SK-N-SH (cell line): ENCODE results near the gene PTPRD. TPM values are rescaled to one million over a fixed set of nuclear protein-coding genes. Genes with fewer than 3 reads are reported as not detected.

Experiments
- CTCF ChIA-PET: fragments of 300-600, 350-600 bp; formaldehyde crosslinking; extraction: SDS; loops from one replicate; lab custom pipeline; 2021; lab: Yijun Ruan, JAX
- POLR2A ChIA-PET: fragments of 350-600 bp; sonication (Branson Sonifier 250); formaldehyde crosslinking; extraction: SDS; loops from one replicate; lab custom pipeline; 2020; ENCODE audit warnings: antibody characterized with exemption, inconsistent platforms; lab: Yijun Ruan, JAX
- DNase-seq: peaks from one replicate; pipeline ENCODE4 v3.0.0; 2012
- H2AFZ ChIP-seq: fragments of 200-600 bp; sonication (generic); 2 replicates; pipeline ENCODE4 v1.8.1; 2016; ENCODE audit warnings: antibody characterized with exemption, mild to moderate bottlenecking, low read depth
- H3F3A ChIP-seq: fragments of 200-600 bp; sonication (generic); replicated peaks from 2 replicates; pipeline ENCODE3; 2016; ENCODE audit warnings: antibody characterized with exemption, mild to moderate bottlenecking; ENCODE audit not compliant: insufficient read depth
- H3K27ac ChIP-seq, 2 experiments: fragments of 200-500 bp in 1 of 2; fragments of 200-600 bp in 1 of 2; sonication (Bioruptor generic) in 1 of 2; sonication (generic), shearing (Covaris generic) in 1 of 2; 2 replicates each; pipeline versions ENCODE4 v1.5.1 to v1.6.1; 2014 to 2016; ENCODE audit warnings: low read depth in 2 of 2, inconsistent platforms in 1 of 2, low read length in 1 of 2, mild to moderate bottlenecking in 1 of 2, mixed read lengths in 1 of 2
- H3K27me3 ChIP-seq: fragments of 200-600 bp; sonication (generic), shearing (Covaris generic); 2 replicates; pipeline ENCODE4 v1.6.1; 2016; ENCODE audit warnings: mixed run types; ENCODE audit not compliant: insufficient read depth
- H3K36me3 ChIP-seq, 2 experiments: fragments of 200-500 bp in 1 of 2; fragments of 200-600 bp in 1 of 2; sonication (Bioruptor generic) in 1 of 2; sonication (generic) in 1 of 2; replicated peaks in 1 of 2; 2 replicates each; pipeline versions ENCODE3 to v1.5.1; 2014 to 2016; ENCODE audit warnings: low read length in 1 of 2, mild to moderate bottlenecking in 1 of 2; ENCODE audit not compliant: insufficient read depth in 2 of 2, control insufficient read depth in 1 of 2
- H3K4me1 ChIP-seq, 2 experiments: fragments of 200-500 bp in 1 of 2; fragments of 200-600 bp in 1 of 2; sonication (Bioruptor generic) in 1 of 2; sonication (generic), shearing (Covaris generic) in 1 of 2; 2 replicates each; pipeline versions ENCODE4 v1.5.1 to v1.6.1; 2014 to 2016; ENCODE audit warnings: low read depth in 1 of 2, low read length in 1 of 2, mixed run types in 1 of 2; ENCODE audit not compliant: insufficient read depth in 2 of 2, control insufficient read depth in 1 of 2
- H3K4me2 ChIP-seq: fragments of 200-600 bp; sonication (generic), shearing (Covaris generic); 2 replicates; pipeline ENCODE4 v1.6.1; 2017; ENCODE audit warnings: mixed run types
- H3K4me3 ChIP-seq, 2 experiments: fragments of 200-500 bp in 1 of 2; fragments of 200-600 bp in 1 of 2; sonication (Bioruptor generic) in 1 of 2; sonication (generic), shearing (Covaris generic) in 1 of 2; 2 replicates each; pipeline versions ENCODE4 v1.5.1 to v1.8.1; 2014 to 2016; ENCODE audit warnings: low read depth in 2 of 2, inconsistent platforms in 1 of 2, low read length in 1 of 2, mild to moderate bottlenecking in 1 of 2, mixed read lengths in 1 of 2, moderate library complexity in 1 of 2
- H3K79me2 ChIP-seq: fragments of 200-600 bp; sonication (generic); 2 replicates; pipeline ENCODE4 v1.8.1; 2017; ENCODE audit warnings: mild to moderate bottlenecking; ENCODE audit not compliant: insufficient read depth
- H3K9ac ChIP-seq: fragments of 200-600 bp; sonication (generic); 2 replicates; pipeline ENCODE4 v1.6.1; 2017; ENCODE audit warnings: mixed run types
- H3K9me2 ChIP-seq: fragments of 200-600 bp; sonication (generic); 2 replicates; pipeline ENCODE4 v1.6.1; 2017; ENCODE audit warnings: mixed run types
- H3K9me3 ChIP-seq: fragments of 200-600 bp; sonication (generic); 2 replicates; pipeline ENCODE4 v1.6.1; 2017; ENCODE audit warnings: mixed run types, mild to moderate bottlenecking, moderate library complexity
- H4K20me1 ChIP-seq: fragments of 200-600 bp; sonication (generic); 2 replicates; pipeline ENCODE4 v1.6.1; 2017; ENCODE audit warnings: mild to moderate bottlenecking, mixed run types; ENCODE audit not compliant: insufficient read depth
- CHD2 ChIP-seq: fragments of 150-350 bp; IDR thresholded peaks from 2 replicates; pipeline ENCODE4 v1.6.1; 2018; ENCODE audit warnings: low read length; ENCODE audit not compliant: partially characterized antibody
- EP300 ChIP-seq, 2 experiments: IDR thresholded peaks; 2 replicates each; pipeline versions ENCODE4 v1.4.0 to v1.6.1; 2012; ENCODE audit warnings: borderline replicate concordance in 1 of 2, low read depth in 1 of 2, low read length in 1 of 2
- FOXJ3 ChIP-seq: sonication (generic); formaldehyde crosslinking; IDR thresholded peaks from 2 replicates; pipeline ENCODE4 v1.5.1; 2020; ENCODE audit warnings: mild to moderate bottlenecking, missing genetic modification reagents
- GABPA ChIP-seq: IDR thresholded peaks from 2 replicates; pipeline ENCODE4 v1.4.0; 2012; ENCODE audit warnings: low read depth, mild to moderate bottlenecking
- GATA2 ChIP-seq: sonication (generic); formaldehyde crosslinking; IDR thresholded peaks from 2 replicates; pipeline ENCODE4 v1.5.0; 2020; ENCODE audit warnings: mild to moderate bottlenecking, missing genetic modification reagents
- JUND ChIP-seq: IDR thresholded peaks from 2 replicates; pipeline ENCODE4 v1.4.0; 2012
- MEF2A ChIP-seq: IDR thresholded peaks from 2 replicates; pipeline ENCODE4 v1.4.0; 2012; ENCODE audit warnings: low read depth, borderline replicate concordance
- MXI1 ChIP-seq: IDR thresholded peaks from 2 replicates; pipeline ENCODE4 v1.6.1; 2012; ENCODE audit warnings: mild to moderate bottlenecking, low read depth, low read length, improper control_type of control experiment
- NFIC ChIP-seq: IDR thresholded peaks from 2 replicates; pipeline ENCODE4 v1.4.0; 2012; ENCODE audit warnings: borderline replicate concordance
- NRF1 ChIP-seq: IDR thresholded peaks from 2 replicates; pipeline ENCODE4 v1.6.1; 2012; ENCODE audit warnings: low read depth, mild to moderate bottlenecking, low read length
- POLR2AphosphoS5 ChIP-seq: IDR thresholded peaks from 2 replicates; pipeline ENCODE4 v1.6.1; 2012; ENCODE audit warnings: low read depth, low read length
- RCOR1 ChIP-seq: fragments of 150-350 bp; IDR thresholded peaks from 2 replicates; pipeline ENCODE4 v1.6.1; 2017; ENCODE audit warnings: antibody characterized with exemption, low read length
- RFX5 ChIP-seq: IDR thresholded peaks from 2 replicates; pipeline ENCODE4 v1.6.1; 2012; ENCODE audit warnings: mild to moderate bottlenecking, improper control_type of control experiment, low read length
- RXRA ChIP-seq: IDR thresholded peaks from 2 replicates; pipeline ENCODE4 v1.4.0; 2012; ENCODE audit warnings: low read depth, mild to moderate bottlenecking, borderline replicate concordance
- SIN3A ChIP-seq: IDR thresholded peaks from 2 replicates; pipeline ENCODE4 v1.6.1; 2012; ENCODE audit warnings: low read depth, mild to moderate bottlenecking, low read length, moderate library complexity, borderline replicate concordance
- SMC3 ChIP-seq: IDR thresholded peaks from 2 replicates; pipeline ENCODE4 v1.6.1; 2012; ENCODE audit warnings: low read depth, low read length, improper control_type of control experiment
- TEAD4 ChIP-seq: IDR thresholded peaks from 2 replicates; pipeline ENCODE4 v1.4.0; 2012; ENCODE audit warnings: mild to moderate bottlenecking, borderline replicate concordance; ENCODE audit not compliant: insufficient read depth
- USF2 ChIP-seq: fragments of 150-350 bp; IDR thresholded peaks from 2 replicates; pipeline ENCODE4 v1.6.1; 2017; ENCODE audit warnings: antibody characterized with exemption, low read length, low read depth, borderline replicate concordance
- WGBS: methylation state at CpG from one replicate; pipeline ENCODE4 v1.1.6; 2017; ENCODE audit warnings: low lambda C conversion rate; 5-methylcytosine and 5-hydroxymethylcytosine counted together
- polyA plus RNA-seq, 3 experiments: library from polyadenylated mRNA; depleted of rRNA; stranded (reverse); fragments of >200 nt; gene quantifications; 2 replicates each; pipeline ENCODE4 v1.2.3, GENCODE V29; 2012

PTPRD gene
- polyA plus RNA-seq, 1 of the 3 experiments (the other 2 are of a cell fraction), result 0.15 TPM

- no peak overlapping the region for H3K4me3 ChIP-seq
- H3K4me2 ChIP-seq, result no peak overlapping the region
- H3K27me3 ChIP-seq, result no peaks in the 10 kb centered on the region
- no peaks in the 10 kb centered on the region for H3K9me2 ChIP-seq
- no peak overlapping the region for H3K9ac ChIP-seq
- CTCF ChIA-PET, result no interaction called here
- H2AFZ ChIP-seq, result no peak overlapping the region
- H3F3A ChIP-seq, result no peaks in the 10 kb centered on the region
- H3K79me2 ChIP-seq, result no peaks in the 10 kb centered on the region
- POLR2A ChIA-PET, result no interaction called here
- H4K20me1 ChIP-seq, result no peaks in the 10 kb centered on the region
- WGBS, result 21% methylated on average over 1 of the region's 1 CpG
- no peak for DNase-seq
- H3K36me3 ChIP-seq, result no peaks in the 10 kb centered on the region
- no peak for TF ChIP-seq SMC3
- H3K4me1 ChIP-seq, result no peaks in the 10 kb centered on the region
- no peak overlapping the region for H3K27ac ChIP-seq
- H3K9me3 ChIP-seq, result no peaks in the 10 kb centered on the region
These were observed 719.0 kb downstream of the PTPRD start for GRCh38 chr9:9893837-9894236.

GRCh38 chr9:9892217-9892616, 720.6 kb downstream of the PTPRD start:
- no peak for DNase-seq
- H3K4me3 ChIP-seq, result no peak overlapping the region
- no peaks in the 10 kb centered on the region for H3K79me2 ChIP-seq
- no peak overlapping the region for H3K4me2 ChIP-seq
- no peaks in the 10 kb centered on the region for H3K9me2 ChIP-seq
- no peak overlapping the region for H3K27ac ChIP-seq
- H3K4me1 ChIP-seq, result no peaks in the 10 kb centered on the region
- H3K27me3 ChIP-seq, result no peaks in the 10 kb centered on the region
- no peaks in the 10 kb centered on the region for H3F3A ChIP-seq
- 44% methylated on average over 3 of the region's 3 CpGs for WGBS
- no peak overlapping the region for H2AFZ ChIP-seq
- H3K36me3 ChIP-seq, result no peaks in the 10 kb centered on the region
- no peak for TF ChIP-seq MXI1
- TF ChIP-seq FOXJ3 (CRISPR knock-in tag), result no peak
- no peak for TF ChIP-seq MEF2A
- no peak for TF ChIP-seq RXRA
- no peak for TF ChIP-seq JUND
- TF ChIP-seq GABPA, result no peak
- no peak for TF ChIP-seq SMC3
- TF ChIP-seq NFIC, result no peak
- no peak for TF ChIP-seq GATA2 (CRISPR knock-in tag)
- no peak for TF ChIP-seq SIN3A
- TF ChIP-seq TEAD4, result no peak
- no peak for TF ChIP-seq POLR2AphosphoS5
- no peak for TF ChIP-seq USF2
- TF ChIP-seq CHD2, result no peak
- no peak for TF ChIP-seq RCOR1
- no peak for TF ChIP-seq EP300 (IDR thresholded peaks at IDR 0.05; ENCODE audit: borderline replicate concordance in 1 of 2, low read depth in 1 of 2, low read length in 1 of 2)
- TF ChIP-seq RFX5, result no peak
- no peak for TF ChIP-seq NRF1
- H3K9me3 ChIP-seq, result no peaks in the 10 kb centered on the region
- CTCF ChIA-PET, result no interaction called here
- H3K9ac ChIP-seq, result no peak overlapping the region
- POLR2A ChIA-PET, result no interaction called here
- H4K20me1 ChIP-seq, result no peaks in the 10 kb centered on the region
